Measurements from ENCODE around the gene CIRBP.

DNA sequence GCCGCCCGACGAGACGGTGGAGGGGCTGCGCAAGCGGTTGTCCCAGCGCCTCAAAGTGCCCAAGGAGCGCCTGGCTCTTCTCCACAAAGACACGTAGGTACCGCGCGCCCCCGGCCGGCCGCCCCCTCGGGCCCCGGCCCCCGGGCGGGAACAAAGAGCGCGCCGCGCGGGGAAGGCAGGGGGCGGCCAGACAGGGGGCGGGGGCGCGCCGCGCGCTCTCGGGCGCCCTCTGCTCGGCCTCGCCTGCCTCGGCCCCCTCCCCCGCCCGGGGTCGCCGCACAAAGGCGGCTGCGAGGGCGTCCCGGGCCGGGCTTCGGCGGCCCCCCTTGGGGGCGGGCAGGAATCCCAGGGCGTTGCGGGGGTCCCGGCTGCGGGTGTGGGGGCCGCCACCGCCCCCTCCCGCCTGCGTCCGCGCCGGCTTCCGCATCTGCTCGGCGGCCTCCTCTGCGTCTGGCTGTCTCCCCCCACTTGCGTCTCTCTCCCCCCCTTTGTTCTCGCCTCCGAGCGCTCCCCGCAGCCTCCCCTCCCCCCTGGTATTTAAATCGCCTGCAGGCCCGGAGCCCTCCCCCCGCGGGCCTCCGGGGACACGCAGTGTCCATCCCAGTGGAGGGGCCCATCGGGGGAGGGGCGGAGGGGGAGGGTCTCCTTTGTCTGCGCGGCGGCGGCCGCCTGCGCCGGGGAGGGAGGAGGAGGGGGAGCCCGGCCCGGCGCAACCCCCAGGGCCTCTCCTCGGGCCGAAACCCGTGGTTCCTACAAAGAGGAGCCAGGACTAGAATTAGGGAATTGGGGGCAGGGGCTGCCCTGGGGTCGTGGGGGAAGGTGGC, 18.5 kb upstream of the CIRBP start:
- TF ChIP-seq, protein P1, sequence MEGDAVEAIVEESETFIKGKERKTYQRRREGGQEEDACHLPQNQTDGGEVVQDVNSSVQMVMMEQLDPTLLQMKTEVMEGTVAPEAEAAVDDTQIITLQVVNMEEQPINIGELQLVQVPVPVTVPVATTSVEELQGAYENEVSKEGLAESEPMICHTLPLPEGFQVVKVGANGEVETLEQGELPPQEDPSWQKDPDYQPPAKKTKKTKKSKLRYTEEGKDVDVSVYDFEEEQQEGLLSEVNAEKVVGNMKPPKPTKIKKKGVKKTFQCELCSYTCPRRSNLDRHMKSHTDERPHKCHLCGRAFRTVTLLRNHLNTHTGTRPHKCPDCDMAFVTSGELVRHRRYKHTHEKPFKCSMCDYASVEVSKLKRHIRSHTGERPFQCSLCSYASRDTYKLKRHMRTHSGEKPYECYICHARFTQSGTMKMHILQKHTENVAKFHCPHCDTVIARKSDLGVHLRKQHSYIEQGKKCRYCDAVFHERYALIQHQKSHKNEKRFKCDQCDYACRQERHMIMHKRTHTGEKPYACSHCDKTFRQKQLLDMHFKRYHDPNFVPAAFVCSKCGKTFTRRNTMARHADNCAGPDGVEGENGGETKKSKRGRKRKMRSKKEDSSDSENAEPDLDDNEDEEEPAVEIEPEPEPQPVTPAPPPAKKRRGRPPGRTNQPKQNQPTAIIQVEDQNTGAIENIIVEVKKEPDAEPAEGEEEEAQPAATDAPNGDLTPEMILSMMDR (conservative IDR thresholded peaks at IDR 0.05; ENCODE audit: low read length) = no peak
- no peak for TF ChIP-seq EZH2phosphoT487 (IDR thresholded peaks at IDR 0.05; ENCODE audit: borderline replicate concordance, low read depth, low read length)

Measured in OCI-LY7 (cell line).